Loucy (cell line): ENCODE data around the gene DENND2A.
"Not testable (repeated sequence)": the region's sequence is repeated elsewhere in the genome, so short reads cannot be mapped to it uniquely, and the experiment has no call there.

ENCODE experiments used
- H2AFZ ChIP-seq: fragments of 200-600 bp; sonication (generic); 2 replicates; pipeline ENCODE4 v1.6.0; 2016; ENCODE audit warnings: antibody characterized with exemption, mild to moderate bottlenecking, low read length, moderate library complexity
- H3F3A ChIP-seq: fragments of 200-600 bp; 2 replicates; pipeline ENCODE4 v1.6.0; 2016; ENCODE audit warnings: antibody characterized with exemption, low read depth, mild to moderate bottlenecking
- H3K27me3 ChIP-seq: fragments of 200-600 bp; sonication (generic); 2 replicates; pipeline ENCODE4 v1.6.1; 2014; ENCODE audit warnings: low read length, mild to moderate bottlenecking; ENCODE audit not compliant: insufficient read depth, poor library complexity, severe bottlenecking
- H3K36me3 ChIP-seq: fragments of 200-600 bp; sonication (generic); 2 replicates; pipeline ENCODE4 v1.6.1; 2016; ENCODE audit warnings: low read length; ENCODE audit not compliant: insufficient read depth
- H3K4me1 ChIP-seq: fragments of 200-600 bp; sonication (generic); 2 replicates; pipeline ENCODE4 v1.5.1; 2014; ENCODE audit warnings: low read length, mild to moderate bottlenecking; ENCODE audit not compliant: insufficient read depth, poor library complexity, severe bottlenecking
- H3K4me2 ChIP-seq: fragments of 200-600 bp; sonication (generic); 2 replicates; pipeline ENCODE4 v1.6.0; 2014; ENCODE audit warnings: antibody characterized with exemption, low read length, low read depth, mild to moderate bottlenecking; ENCODE audit not compliant: poor library complexity, severe bottlenecking
- H3K4me3 ChIP-seq: fragments of 200-600 bp; sonication (generic); 2 replicates; pipeline ENCODE4 v1.5.1; 2014; ENCODE audit warnings: low read length, mild to moderate bottlenecking, mixed read lengths; ENCODE audit not compliant: poor library complexity, severe bottlenecking
- H3K79me2 ChIP-seq: fragments of 200-600 bp; sonication (generic); 2 replicates; pipeline ENCODE4 v1.6.1; 2014; ENCODE audit warnings: low read length; ENCODE audit not compliant: insufficient read depth
- H3K9ac ChIP-seq: fragments of 200-600 bp; sonication (generic); 2 replicates; pipeline ENCODE4 v1.6.0; 2014; ENCODE audit warnings: mild to moderate bottlenecking, low read depth, low read length, moderate library complexity; ENCODE audit not compliant: poor library complexity, severe bottlenecking
- H3K9me2 ChIP-seq: fragments of 200-600 bp; sonication (generic); replicated peaks from 2 replicates; pipeline ENCODE4 v1.6.1; 2016; ENCODE audit warnings: low read depth, low read length, mixed read lengths
- H3K9me3 ChIP-seq: fragments of 200-600 bp; sonication (generic); 2 replicates; pipeline ENCODE4 v1.6.1; 2014; ENCODE audit warnings: mild to moderate bottlenecking, antibody characterized with exemption, low read length, low read depth; ENCODE audit not compliant: insufficient read depth
- H4K20me1 ChIP-seq: fragments of 200-600 bp; sonication (generic); 2 replicates; pipeline ENCODE4 v1.6.0; 2014; ENCODE audit warnings: antibody characterized with exemption, low read length, mild to moderate bottlenecking; ENCODE audit not compliant: insufficient read depth, poor library complexity, severe bottlenecking
- CTCF ChIP-seq: fragments of 200-600 bp; sonication (generic); conservative IDR thresholded peaks from 2 replicates; pipeline ENCODE4 v1.5.1; 2014; ENCODE audit warnings: mild to moderate bottlenecking, antibody characterized with exemption, low read length
- EZH2phosphoT487 ChIP-seq: fragments of 200-600 bp; IDR thresholded peaks from 2 replicates; pipeline ENCODE4 v1.6.1; 2018; ENCODE audit warnings: antibody characterized with exemption, mild to moderate bottlenecking, moderate library complexity, borderline replicate concordance

DENND2A gene

DNA sequence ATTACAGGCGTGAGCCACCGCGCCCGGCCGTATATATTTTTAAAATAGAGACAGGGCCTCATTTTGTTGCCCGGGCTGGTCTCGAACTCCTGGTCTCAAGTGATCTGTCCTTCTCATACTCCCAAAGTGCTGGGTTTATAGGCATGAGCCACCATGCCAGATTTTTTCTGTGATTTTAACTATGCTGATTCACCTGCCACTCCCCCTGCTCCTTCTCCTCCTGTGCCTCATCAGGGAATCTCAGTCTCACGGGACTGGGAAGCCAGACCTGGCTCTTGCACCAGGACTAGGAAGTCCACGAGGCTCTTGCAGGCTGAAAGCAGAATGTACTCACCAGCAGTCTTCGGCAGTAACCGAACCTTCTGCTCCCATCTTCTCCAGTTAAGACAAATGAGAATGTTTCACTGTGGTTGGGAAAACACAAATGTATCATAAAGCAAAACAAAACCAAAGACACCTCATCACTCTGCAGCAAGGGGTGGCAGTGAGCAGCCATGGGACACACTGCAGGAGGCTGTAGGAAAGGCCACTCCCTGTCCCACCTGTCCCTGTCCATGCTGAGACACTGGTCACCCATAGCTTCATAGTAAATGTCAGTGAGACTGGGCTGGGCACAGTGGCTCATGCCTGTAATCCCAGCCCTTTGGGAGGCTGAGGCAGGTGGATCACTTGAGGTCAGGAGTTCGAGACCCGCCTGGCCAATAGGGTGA is 82.6 kb downstream of the DENND2A start:
- H3K4me2 ChIP-seq = no peak overlapping the region
- no peaks in the 10 kb centered on the region for H3K9me2 ChIP-seq
- H3K9me3 ChIP-seq = no peaks in the 10 kb centered on the region
- H3K4me1 ChIP-seq = no peaks in the 10 kb centered on the region
- no peak overlapping the region for H2AFZ ChIP-seq
- no peaks in the 10 kb centered on the region for H3K79me2 ChIP-seq
- TF ChIP-seq CTCF = no peak
- no peak for TF ChIP-seq EZH2phosphoT487
- H4K20me1 ChIP-seq = no peaks in the 10 kb centered on the region
- H3K36me3 ChIP-seq = no peaks in the 10 kb centered on the region
- H3K4me3 ChIP-seq = no peak overlapping the region
- H3K27me3 ChIP-seq = no peaks in the 10 kb centered on the region
- H3F3A ChIP-seq = no peaks in the 10 kb centered on the region
- H3K9ac ChIP-seq = no peak overlapping the region

DNA sequence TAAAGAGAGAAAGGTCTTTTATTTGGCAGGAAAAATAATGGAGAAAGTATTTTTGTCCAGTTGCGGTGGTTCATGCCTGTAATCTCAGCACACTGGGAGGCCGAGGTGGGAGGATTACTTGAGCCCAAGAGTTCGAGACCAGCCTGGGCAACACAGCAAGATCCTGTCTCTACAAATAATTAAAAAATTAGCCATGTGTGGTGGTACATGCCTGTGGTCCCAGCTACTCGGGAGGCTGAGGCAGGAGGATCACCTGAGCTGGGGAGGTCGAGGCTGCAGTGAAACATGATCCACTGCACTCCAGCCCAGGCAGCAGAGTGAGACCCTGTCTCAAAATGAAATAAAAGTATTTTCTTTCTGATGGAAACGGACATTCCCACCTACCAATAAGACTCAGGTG is 83.5 kb downstream of the DENND2A start:
- H3K4me2 ChIP-seq = no peak overlapping the region
- H3K9me3 ChIP-seq = no peaks in the 10 kb centered on the region
- no peaks in the 10 kb centered on the region for H3K4me1 ChIP-seq
- H3F3A ChIP-seq = no peaks in the 10 kb centered on the region
- H3K9ac ChIP-seq = no peak overlapping the region
- H3K79me2 ChIP-seq = no peaks in the 10 kb centered on the region
- no peaks in the 10 kb centered on the region for H3K9me2 ChIP-seq
- H2AFZ ChIP-seq = no peak overlapping the region
- TF ChIP-seq EZH2phosphoT487 = no peak
- no peaks in the 10 kb centered on the region for H3K27me3 ChIP-seq
- no peaks in the 10 kb centered on the region for H3K36me3 ChIP-seq
- H3K4me3 ChIP-seq = no peak overlapping the region
- H4K20me1 ChIP-seq = no peaks in the 10 kb centered on the region

- H2AFZ ChIP-seq, H3K4me1 ChIP-seq, H3K36me3 ChIP-seq, H3K9ac ChIP-seq, H3K4me3 ChIP-seq, H3F3A ChIP-seq, H3K9me3 ChIP-seq, H4K20me1 ChIP-seq, H3K27me3 ChIP-seq, H3K79me2 ChIP-seq, H3K9me2 ChIP-seq, H3K4me2 ChIP-seq: not testable (repeated sequence)
Observed at GRCh38 chr7:140553236-140553635, 87.4 kb downstream of the DENND2A start.

GRCh38 chr7:140552240-140552679 is 88.4 kb downstream of the DENND2A start:
- Histone ChIP-seq H3K9me2 (no peaks in the 10 kb centered on the region), H3K4me1 (no peaks in the 10 kb centered on the region), H3K4me3 (no peak overlapping the region), H3K36me3 (no peaks in the 10 kb centered on the region), H2AFZ (no peak overlapping the region), H3F3A (no peaks in the 10 kb centered on the region), H3K9me3 (no peaks in the 10 kb centered on the region), H3K79me2 (no peaks in the 10 kb centered on the region), H3K4me2 (no peak overlapping the region), H4K20me1 (no peaks in the 10 kb centered on the region), H3K9ac (no peak overlapping the region), H3K27me3 (no peaks in the 10 kb centered on the region)
- TF ChIP-seq EZH2phosphoT487 (no peak), CTCF (no peak)
